ENCODE measurements around the gene PANX2.
"Not testable (repeated sequence)": the region's sequence is repeated elsewhere in the genome, so short reads cannot be mapped to it uniquely, and the experiment has no call there.

PANX2 gene

DNA sequence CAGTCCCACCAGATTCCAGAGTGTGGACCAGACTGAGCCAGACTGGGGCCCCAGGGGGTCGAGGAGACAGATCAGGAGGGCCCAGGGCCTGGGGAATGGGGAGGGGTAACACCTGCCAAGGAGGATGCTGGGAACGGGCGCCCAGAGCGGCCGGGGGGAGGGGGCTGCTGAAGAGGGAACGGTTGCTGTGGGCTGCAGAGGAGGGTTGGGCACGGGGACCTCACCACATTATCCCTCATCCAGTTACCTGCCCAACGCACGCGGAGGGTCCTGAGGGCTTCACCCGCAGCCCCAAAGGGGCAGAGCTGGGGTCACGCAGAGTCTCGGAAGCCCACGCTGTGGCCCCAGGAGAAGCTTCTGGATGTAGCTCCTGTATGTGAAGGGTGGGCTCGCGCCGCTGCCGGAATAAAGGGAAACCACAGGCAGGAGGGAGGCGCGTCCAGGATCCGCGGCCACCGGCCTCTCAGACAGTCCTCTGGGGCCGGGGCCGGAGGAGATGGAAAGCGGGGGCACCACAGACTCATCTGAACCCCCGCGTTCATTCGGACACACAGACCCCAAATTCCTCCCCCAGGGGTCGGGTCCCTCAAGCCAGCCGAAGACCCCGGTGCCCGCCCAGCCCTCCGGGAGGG, 29.4 kb downstream of the PANX2 start:
- peak overlapping the region; percentile 61 for H3K4me3 ChIP-seq (ENCODE audit: low read length)
- TF ChIP-seq, protein P1, sequence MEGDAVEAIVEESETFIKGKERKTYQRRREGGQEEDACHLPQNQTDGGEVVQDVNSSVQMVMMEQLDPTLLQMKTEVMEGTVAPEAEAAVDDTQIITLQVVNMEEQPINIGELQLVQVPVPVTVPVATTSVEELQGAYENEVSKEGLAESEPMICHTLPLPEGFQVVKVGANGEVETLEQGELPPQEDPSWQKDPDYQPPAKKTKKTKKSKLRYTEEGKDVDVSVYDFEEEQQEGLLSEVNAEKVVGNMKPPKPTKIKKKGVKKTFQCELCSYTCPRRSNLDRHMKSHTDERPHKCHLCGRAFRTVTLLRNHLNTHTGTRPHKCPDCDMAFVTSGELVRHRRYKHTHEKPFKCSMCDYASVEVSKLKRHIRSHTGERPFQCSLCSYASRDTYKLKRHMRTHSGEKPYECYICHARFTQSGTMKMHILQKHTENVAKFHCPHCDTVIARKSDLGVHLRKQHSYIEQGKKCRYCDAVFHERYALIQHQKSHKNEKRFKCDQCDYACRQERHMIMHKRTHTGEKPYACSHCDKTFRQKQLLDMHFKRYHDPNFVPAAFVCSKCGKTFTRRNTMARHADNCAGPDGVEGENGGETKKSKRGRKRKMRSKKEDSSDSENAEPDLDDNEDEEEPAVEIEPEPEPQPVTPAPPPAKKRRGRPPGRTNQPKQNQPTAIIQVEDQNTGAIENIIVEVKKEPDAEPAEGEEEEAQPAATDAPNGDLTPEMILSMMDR (conservative IDR thresholded peaks at IDR 0.05; ENCODE audit: low read length) = no peak
- no peak for DNase-seq (ENCODE audit: low read depth)

DNA sequence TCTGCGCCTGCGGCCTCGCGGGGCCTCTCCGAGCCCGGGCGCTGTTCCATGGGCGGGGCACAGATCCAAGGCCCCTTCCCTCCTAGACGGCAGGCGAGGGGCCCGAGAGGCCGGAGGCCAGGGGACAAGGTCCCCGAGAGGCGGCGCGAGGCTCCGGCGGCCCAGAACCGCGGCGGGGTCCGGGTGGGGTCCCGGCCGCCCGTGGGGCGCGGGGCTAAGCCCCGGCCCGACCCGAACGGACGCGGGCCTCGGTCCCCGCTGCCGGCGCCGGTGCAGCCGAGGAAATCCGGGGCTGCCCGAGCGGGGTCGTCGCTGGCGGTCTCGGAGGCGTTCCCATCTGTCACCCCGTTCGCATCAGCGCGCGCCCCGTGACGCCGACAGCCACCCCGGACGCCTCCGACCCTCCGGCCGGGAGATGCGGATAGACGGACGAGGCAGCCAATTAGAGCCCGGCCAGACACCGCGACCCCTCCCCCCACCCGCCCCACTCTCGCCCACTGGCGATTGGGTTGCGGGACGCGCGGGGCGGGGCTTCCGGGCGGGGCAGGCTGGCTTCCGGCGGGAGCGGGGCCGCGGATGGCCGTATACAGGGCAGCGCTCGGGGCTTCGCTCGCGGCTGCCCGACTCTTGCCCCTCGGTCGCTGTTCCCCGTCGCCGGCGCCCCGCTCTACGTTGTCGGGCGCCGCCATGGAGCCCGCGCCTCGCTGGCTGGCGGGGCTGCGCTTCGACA, 30.1 kb downstream of the PANX2 start, which contains the start of gene SELENOO:
TSS of gene SELENOO (plus strand) at position 551 of the 730 bp plus-strand sequence. CDS start at position 577, 26 bp downstream.
- peak within 1 kb of the TSS; percentile 71 for H3K4me3 ChIP-seq (ENCODE audit: low read length)
- TF ChIP-seq, protein P1 (conservative IDR thresholded peaks at IDR 0.05; ENCODE audit: low read length) = no peak
- peak; percentile 83 for DNase-seq (ENCODE audit: low read depth)

- peak; percentile 17 for DNase-seq (ENCODE audit: low read depth)
- TF ChIP-seq, protein P1 (conservative IDR thresholded peaks at IDR 0.05; ENCODE audit: low read length) = no peak
Measured at GRCh38 chr22:50201191-50202129, 30.9 kb downstream of the PANX2 start.

DNA sequence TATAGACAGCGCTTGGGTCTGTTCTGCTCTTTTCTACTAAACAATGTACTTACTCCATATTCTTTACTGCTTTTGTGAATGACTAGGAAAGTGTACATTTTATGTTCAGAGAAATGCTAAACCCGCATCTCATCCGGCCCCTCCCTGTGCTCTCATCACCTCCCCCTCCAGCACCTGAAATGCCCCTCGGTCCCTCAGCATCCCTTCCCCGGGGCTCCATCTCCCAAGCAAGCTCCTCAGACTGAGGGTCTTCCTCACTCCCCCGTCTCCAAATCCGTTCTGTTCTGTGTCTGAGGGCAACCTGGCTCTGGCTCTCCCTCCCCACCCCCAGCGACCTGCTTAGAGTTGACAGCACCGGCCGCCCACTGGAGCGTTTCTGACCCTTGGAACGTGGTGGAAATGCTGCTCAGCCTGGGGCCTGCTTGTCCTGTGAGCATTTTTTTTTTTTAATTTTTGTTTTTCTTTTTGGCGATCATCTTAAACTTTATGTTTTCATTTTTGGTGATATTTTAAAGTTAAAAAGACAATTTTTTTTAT, 31.7 kb downstream of the PANX2 start:
- TF ChIP-seq, protein P1 (conservative IDR thresholded peaks at IDR 0.05; ENCODE audit: low read length) = no peak
- H3K4me3 ChIP-seq (ENCODE audit: low read length) = peak overlapping the region; percentile 71
- no peak for DNase-seq (ENCODE audit: low read depth)

More at GRCh38 chr22:50201191-50202129, 30.9 kb downstream of the PANX2 start:
- peak overlapping the region; percentile 71 for H3K4me3 ChIP-seq (ENCODE audit: low read length)

DNA sequence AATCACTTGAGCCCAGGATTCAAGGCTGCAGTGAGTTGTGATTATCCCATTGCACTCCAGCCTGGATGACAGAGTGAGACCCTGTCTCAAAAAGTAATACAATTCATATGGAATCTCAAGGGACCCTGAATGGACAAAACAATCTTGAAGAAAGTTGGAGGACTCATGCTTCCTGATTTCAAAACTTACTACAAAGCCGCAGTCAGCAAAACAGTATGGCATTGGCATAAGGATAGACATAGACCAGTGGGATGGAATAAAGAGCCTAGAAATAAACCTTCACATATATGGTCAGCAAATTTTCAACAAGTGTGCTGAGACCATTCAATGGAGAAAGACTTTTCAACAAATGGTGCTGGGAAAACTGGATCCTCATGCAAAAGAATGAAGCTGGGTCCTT, 32.8 kb downstream of the PANX2 start:
- TF ChIP-seq, protein P1 (conservative IDR thresholded peaks at IDR 0.05; ENCODE audit: low read length) = no peak
- DNase-seq (ENCODE audit: low read depth) = no peak
- no peak overlapping the region for H3K4me3 ChIP-seq (ENCODE audit: low read length)

DNA sequence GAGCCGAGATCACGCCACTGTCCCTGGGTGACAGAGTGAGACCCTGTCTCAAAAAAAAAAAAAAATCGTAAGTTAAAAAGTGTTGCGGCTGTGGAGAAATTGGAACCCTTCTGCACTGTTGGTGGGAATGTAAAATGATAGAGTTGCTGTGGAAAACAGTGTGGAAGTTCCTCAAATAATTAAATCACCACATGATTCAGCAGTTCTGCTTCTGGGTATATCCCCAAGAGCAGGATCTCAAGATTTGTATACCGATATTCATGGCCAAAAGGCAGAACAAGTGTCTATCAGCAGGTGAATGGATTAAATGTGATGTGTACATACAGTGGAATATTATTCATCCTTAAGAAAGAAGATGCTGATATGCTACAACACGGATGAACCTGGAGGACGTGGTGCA, 34.0 kb downstream of the PANX2 start:
- no peak overlapping the region for H3K4me3 ChIP-seq (ENCODE audit: low read length)
- DNase-seq (ENCODE audit: low read depth) = no peak
- TF ChIP-seq, protein P1 (conservative IDR thresholded peaks at IDR 0.05; ENCODE audit: low read length) = no peak

- not testable (repeated sequence) for DNase-seq (ENCODE audit: low read depth); H3K4me3 ChIP-seq (ENCODE audit: low read length)
Measured at GRCh38 chr22:50204998-50205397, 34.5 kb downstream of the PANX2 start.
